CD4-positive, alpha-beta T cell treated with Interferon alpha-2 for 1 hour (primary cell): Measurements from ENCODE around the gene SLC6A1.
"Not testable (repeated sequence)": the region's sequence is repeated elsewhere in the genome, so short reads cannot be mapped to it uniquely, and the experiment has no call there.

Source experiments
- DNase-seq, 2 donors: peaks; one replicate each; pipeline ENCODE4 v3.0.0-alpha.2; 2020 to 2022

SLC6A1 gene

GRCh38 chr3:11024181-11024580, 31.6 kb downstream of the SLC6A1 start:
- no peak for DNase-seq

DNA sequence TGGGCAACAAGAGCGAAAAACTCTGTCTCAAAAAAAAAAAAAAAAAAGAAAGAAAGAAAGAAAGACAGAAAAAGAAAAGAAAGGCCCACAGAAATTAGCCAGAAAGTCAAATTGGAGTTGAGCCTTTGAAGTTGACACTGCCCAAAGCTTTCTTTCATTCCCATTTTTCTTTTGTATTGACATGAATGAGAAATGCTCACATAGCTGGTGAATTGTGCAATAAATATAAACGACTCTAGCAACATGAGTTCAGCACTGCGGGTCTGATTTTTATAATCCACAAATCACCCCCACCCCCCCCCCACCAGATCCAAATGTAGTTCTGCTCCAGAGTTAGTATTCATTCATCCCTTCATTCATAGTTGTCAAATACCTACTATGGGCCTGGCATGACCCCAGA, 37.4 kb downstream of the SLC6A1 start:
- no peak for DNase-seq

DNA sequence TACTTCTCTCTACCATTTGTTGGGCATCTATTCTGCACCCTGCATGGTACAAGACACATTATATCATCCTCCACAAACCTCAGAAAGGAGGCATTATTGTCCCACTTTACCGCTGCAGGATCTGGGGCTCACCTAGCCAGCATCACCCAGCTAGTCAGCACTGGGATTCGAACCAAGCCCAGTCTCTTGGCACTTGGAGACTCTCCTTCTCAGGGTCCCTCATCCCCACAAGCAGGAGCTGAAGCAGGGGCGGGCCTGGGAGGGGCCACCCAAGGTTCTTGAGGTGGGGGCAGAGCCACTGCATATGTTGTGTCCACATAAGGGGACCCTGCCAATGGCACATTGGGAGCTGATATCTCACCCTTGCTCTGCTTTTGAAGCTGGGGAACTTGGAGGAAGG, 41.3 kb downstream of the SLC6A1 start:
- no peak for DNase-seq

DNA sequence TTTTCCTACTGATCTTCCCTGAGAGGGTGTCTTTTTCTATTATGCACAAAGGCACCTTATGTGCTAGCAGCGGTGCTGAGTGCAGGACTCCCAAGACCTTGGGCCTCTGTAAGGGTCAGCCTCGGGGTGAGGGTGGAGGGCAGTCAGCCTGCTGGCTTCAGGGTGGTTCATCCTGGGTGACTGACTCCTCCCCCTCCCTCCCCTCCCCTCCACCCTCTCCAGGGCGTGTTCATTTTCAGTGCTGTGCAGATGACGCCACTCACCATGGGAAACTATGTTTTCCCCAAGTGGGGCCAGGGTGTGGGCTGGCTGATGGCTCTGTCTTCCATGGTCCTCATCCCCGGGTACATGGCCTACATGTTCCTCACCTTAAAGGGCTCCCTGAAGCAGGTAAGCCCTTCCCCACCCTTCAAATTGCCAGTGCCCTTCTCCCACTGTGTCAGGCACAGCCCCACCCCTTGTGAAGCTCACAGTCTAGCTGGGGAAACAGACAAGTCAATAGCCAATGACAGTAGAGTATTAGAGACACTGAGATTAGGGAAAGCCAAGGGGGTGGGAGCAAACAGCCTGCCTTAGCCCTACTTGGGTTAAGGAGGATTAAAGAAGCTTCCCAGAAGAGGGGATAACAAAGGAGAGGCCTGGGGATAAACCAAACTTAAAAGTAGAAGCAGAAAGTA, 41.9 kb downstream of the SLC6A1 start:
- DNase-seq = no peak

GRCh38 chr3:11035757-11036505, 43.4 kb downstream of the SLC6A1 start:
- DNase-seq = no peak

- DNase-seq = no peak
Observed at GRCh38 chr3:11037241-11037873, 44.8 kb downstream of the SLC6A1 start.

DNA sequence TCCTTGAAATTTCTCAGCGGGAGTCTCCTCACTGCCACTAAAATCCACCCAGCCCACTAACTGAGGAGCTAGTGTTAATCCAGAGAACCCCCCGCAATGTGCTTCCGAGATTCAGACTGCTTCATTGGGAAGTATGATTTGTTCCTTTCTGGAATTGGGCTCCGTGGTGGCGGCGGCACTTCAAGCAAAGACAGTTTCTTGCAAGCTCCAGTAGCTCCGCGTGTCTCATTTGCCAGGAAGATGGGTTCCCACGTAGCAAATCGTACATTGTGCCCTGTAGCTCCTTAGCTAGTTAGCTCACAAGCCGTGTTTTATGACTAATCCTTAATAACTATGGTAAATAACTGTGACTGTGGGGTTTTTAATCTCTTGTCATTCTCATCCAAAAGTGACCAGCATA, 45.4 kb downstream of the SLC6A1 start:
- no peak for DNase-seq

GRCh38 chr3:11045536-11045935, 53.0 kb downstream of the SLC6A1 start:
- no peak for DNase-seq

DNA sequence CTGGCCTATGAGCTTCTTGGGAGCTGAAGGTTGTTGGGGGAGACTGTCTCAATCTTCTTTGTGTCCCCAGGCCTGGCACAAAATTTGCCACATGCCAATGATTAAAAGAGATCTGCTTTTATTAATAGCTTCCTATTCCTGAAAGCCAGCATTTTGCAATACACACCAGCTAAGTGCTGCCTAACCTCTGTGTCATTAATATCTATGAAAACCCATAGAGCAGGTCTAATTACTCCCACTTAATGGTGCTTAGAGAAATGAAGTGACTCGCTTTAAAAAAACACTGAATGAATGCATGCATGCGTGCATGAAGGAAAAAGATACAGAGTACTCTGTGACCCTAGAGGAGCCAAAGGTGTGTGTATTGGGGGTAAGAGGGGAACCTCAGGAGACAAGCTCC, 55.0 kb downstream of the SLC6A1 start:
- no peak for DNase-seq

DNA sequence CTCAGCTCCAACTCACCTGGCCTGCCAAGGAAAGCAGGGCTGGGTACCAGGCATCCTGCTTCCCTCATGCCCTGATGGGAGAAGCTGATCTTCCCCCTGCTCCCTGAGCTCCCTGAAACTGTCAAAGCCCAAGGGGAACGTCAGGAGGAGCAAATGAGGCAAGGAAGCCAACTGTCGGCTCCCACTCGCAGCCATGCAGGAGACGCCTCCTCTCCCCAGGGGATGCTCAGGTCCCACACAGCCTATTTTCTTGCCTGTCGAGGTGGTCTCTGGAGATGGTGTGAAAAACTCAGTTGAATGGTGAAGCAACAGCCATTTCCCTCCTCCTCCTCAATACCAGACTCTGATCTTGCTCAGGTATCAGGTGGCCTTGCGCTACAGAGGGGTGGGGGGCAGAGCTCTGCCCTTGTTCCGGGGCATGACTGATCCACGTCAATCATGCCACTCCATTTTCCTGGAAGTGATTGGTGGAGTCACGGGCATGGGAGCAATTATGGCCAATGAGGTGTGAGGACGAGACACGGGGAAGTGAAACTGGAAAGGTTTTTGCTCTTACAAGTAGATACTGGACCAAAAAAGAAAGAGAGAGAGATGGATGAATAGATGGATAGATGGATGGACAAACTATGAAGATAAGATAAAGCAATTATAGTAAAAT, 58.2 kb downstream of the SLC6A1 start:
- no peak for DNase-seq

GRCh38 chr3:11053926-11054503, 61.5 kb downstream of the SLC6A1 start:
- DNase-seq = no peak

GRCh38 chr3:11054739-11055438, 62.3 kb downstream of the SLC6A1 start:
- no peak for DNase-seq

- no peak for DNase-seq
Observed at GRCh38 chr3:11055496-11055895, 62.9 kb downstream of the SLC6A1 start.

DNA sequence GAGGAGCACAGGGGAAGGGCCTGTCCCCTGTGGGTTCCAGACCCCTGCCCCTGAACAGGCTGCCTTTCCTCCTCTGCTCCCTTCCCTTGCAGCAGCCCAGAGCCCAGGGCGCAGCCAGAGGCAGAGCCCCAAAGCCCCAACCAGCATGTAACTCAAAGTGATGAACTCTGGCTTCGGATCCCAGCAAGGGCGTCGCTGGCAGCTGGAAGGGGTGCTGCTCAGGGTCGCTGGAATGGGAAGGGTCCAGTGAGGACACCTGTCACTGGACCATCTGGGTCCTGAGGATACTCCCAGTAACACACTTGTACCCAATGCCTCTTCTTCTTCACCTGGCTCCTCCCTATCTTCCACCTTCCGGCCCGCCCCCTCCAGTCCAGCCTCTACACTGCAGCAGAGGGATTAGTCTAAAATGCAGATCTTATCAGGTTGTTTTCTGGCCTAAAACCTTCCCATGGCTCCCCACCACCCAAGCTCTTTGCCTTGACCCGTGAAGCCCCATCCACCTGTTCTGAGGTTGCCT, 64.0 kb downstream of the SLC6A1 start:
- no peak for DNase-seq

DNA sequence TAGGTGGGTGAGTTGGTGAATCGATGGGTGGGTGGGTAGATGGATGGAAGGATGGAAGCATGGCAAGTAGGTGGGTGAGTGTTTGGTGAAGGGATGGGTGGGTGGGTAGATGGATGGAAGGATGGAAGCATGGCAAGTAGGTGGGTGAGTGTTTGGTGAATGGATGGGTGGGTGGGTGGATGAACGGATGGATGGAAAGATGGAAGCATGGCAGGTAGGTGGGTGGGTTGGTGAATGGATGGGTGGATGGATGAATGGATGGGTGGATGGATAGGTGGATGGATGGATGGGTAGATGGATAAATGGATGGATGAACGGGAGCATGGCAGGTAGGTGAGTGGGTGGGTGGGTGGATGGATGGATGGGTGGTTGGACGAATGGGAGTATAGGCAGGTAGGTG, 65.1 kb downstream of the SLC6A1 start:
- no peak for DNase-seq

DNA sequence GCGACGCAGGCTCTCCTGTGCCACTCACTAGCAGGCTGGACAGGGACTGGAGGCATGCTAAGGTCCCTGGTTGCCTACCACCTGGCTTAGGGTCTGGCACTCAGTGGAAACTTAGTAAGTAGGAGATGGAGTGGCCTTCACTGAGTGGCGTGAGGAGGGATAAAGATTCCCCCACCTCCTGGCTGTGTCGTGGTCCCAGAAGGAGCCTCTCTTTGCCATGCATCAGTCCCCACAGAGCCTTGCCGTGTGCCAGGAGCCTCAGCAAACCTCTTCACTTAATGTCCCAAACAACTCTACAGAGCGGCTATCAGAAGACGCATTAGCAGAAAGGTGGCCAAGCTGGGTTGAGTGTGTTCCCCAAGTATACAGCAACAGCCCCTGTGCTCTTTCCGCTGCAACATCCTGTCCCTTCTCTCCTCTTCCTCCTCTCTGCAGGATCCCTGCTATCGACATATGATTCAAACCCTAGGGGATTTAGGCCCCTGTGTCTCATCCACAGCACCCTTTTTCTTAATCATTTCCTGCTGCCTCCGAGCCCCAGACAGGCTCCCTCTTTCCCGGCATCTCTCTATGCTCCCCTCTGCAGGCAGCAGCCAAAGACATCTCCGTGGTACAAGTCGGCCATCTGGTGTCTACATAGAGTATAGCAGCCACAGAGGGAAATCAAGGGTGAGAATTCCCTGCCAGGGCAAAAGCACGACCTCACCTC, 66.7 kb downstream of the SLC6A1 start:
- DNase-seq = peak in 1 of 2 donors; percentile 18

DNA sequence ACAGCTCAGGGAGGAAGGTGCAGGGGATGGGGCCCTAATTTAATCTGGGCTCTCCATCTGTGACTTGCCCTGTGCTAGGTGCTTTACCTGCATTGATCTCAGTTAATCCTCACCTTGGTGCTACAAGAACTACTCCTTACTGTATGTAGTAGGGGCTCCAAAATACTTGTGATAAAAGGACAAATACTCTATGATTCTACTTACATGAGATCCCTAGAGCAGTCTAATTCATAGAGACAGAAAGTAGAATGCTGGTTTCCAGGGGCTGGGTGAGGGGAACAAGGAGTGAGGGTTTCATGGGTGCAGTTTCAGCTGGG, 67.2 kb downstream of the SLC6A1 start:
- DNase-seq = no peak

DNA sequence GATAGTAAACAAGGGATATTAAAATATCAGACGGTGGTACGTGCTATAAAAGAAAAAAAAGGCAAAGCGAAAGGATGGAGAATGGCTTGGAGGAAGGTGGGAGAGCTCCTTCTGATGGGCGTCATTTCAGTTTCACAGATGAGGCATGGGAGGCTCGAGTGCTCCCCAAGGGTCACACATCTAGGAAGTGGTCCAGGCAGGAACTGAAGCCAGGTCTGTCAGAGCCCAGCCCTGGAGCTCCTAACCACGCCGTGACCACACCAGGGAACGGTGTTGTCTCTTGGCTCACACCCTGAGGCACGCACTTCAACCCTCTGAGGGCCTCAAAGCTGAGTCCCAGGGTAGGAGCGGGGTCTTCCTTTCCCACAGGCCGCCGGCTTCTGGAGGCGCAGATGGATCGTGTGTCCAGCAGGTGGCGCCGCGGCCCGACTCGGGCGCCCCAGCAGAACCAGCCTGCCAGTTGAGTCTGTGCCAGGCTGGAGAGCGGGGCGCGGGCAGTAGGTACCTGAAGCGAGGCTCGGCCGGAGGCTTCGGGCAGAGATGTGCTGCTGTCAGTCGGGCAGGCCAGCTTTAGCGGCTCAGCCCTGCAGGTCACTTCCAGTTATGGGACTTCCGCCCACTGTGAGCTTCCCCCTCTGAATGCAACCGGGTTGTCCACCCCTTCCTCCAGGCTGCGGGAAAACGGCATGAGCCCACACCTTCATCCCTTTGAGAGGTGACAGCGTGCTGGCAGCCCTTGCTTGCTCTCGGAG, 68.1 kb downstream of the SLC6A1 start:
- peak; percentile 9 to 22 for DNase-seq

DNA sequence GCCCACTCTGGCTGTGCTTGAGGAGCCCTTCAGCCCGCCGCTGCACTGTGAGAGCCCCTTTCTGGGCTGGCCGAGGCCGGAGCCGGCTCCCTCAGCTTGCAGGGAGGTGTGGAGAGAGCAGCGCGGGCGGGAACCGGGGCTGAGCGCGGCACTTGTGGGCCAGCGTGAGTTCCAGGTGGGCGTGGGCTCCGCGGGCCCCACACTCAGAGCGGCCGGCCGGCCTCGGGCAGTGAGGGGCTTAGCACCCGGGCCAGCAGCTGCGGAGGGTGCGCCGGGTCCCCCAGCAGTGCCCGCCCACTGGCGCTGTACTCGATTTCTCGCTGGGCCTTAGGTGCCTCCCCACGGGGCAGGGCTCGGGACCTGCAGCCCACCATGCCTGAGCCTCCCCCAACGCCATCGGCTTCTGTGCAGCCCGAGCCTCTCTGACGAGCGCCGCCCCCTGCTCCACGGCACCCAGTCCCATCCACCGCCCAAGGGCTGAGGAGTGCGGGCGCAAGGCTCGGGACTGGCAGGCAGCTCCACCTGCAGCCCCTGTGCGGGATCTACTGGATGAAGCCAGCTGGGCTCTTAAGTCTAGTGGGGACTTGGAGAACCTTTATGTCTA, 68.8 kb downstream of the SLC6A1 start:
- not testable (repeated sequence) for DNase-seq

DNA sequence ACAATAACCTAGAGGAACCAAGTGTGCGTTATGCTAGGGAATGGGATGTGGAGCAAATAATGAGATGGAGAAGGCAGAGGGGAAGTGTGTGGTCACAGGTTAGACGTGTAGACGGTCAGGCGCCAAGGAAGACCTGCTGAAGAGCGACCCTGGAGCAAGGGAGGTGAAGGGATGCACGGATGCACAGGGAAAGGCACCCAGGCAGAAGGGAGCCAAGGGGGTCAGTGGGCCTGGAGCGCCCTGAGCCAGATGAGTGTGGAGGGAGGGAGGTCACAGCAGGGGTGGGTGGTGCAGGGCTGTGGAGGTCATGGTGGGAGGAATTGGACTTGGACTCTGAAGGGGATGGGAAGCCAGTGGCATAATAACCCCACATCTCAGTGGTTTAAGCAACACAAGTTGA, 70.2 kb downstream of the SLC6A1 start:
- DNase-seq = no peak
